Effector memory CD8-positive, alpha-beta T cell (primary cell): ENCODE data around the gene VPS16.
"Not testable (repeated sequence)": the region's sequence is repeated elsewhere in the genome, so short reads cannot be mapped to it uniquely, and the experiment has no call there.

ENCODE experiments used
- ATAC-seq: fragments of 150-1000 bp; cut with Tn5 transposase; replicated peaks from 2 replicates; pipeline ENCODE4 v1.10.0; 2021; ENCODE audit warnings: mild to moderate bottlenecking, moderate library complexity
- DNase-seq, 3 experiments: peaks; one replicate each; pipeline ENCODE4 v3.0.0; 2021
- H3K27ac Mint-ChIP-seq, 2 donors: one replicate each; pipeline ENCODE4 v1.8.0; 2022; ENCODE audit warnings: mild to moderate bottlenecking in 2 of 2, mixed read lengths in 2 of 2, moderate library complexity in 2 of 2
- H3K27me3 Mint-ChIP-seq, 2 donors: one replicate each; pipeline ENCODE4 v1.8.0; 2022; ENCODE audit warnings: mixed read lengths in 2 of 2
- H3K36me3 Mint-ChIP-seq: one replicate; pipeline ENCODE4 v1.8.0; 2022; ENCODE audit warnings: mild to moderate bottlenecking, moderate library complexity, mixed read lengths; ENCODE audit not compliant: insufficient read depth
- H3K4me1 Mint-ChIP-seq, 2 donors: one replicate each; pipeline ENCODE4 v1.8.0; 2022; ENCODE audit warnings: low read depth in 2 of 2, mixed read lengths in 2 of 2
- H3K4me3 Mint-ChIP-seq, 2 donors: one replicate each; pipeline ENCODE4 v1.8.0; 2022; ENCODE audit warnings: mild to moderate bottlenecking in 2 of 2, mixed read lengths in 2 of 2, moderate library complexity in 2 of 2
- H3K9me3 Mint-ChIP-seq, 2 donors: one replicate each; pipeline ENCODE4 v1.8.0; 2022; ENCODE audit warnings: mixed read lengths in 2 of 2

Gene VPS16

GRCh38 chr20:2815242-2815900, 25.2 kb upstream of the VPS16 start:
- Mint-ChIP-seq H3K27ac (no peak overlapping the region), H3K9me3 (no peaks in the 10 kb centered on the region), H3K27me3 (peaks cover 28 to 53% of the 10 kb centered on the region in 2 donors), H3K4me3 (no peak overlapping the region), H3K4me1 (peaks cover 4 to 7% of the 10 kb centered on the region in 2 donors), H3K36me3 (peaks cover 5% of the 10 kb centered on the region)
- DNase-seq (no peak), ATAC-seq (no peak)

GRCh38 chr20:2816030-2816582, 24.4 kb upstream of the VPS16 start, which contains the start of gene TMEM239:
Gene TMEM239 (plus strand): TSS chr20:2816364. CDS start chr20:2816555, 191 bp downstream.
- DNase-seq (no peak), ATAC-seq (no peak)
- no peaks in the 10 kb centered on the region for H3K9me3 Mint-ChIP-seq
- peaks cover 23 to 51% of the 10 kb centered on the region in 2 donors for H3K27me3 Mint-ChIP-seq
- peaks cover 5% of the 10 kb centered on the region for H3K36me3 Mint-ChIP-seq
- no peak within 1 kb of the TSS for H3K27ac Mint-ChIP-seq
- H3K4me1 Mint-ChIP-seq, result peaks cover 4 to 10% of the 10 kb centered on the region in 2 donors
- H3K4me3 Mint-ChIP-seq, result no peak within 1 kb of the TSS

- no peak overlapping the region for H3K27ac Mint-ChIP-seq
- peaks cover 19 to 48% of the 10 kb centered on the region in 2 donors for H3K27me3 Mint-ChIP-seq
- ATAC-seq, result peak; percentile 65
- H3K4me3 Mint-ChIP-seq, result no peak overlapping the region
- no peak for DNase-seq
- H3K9me3 Mint-ChIP-seq, result no peaks in the 10 kb centered on the region
- H3K36me3 Mint-ChIP-seq, result peaks cover 5% of the 10 kb centered on the region
- H3K4me1 Mint-ChIP-seq, result peaks cover 8 to 14% of the 10 kb centered on the region in 2 donors
Measured at GRCh38 chr20:2816583-2817340, 23.8 kb upstream of the VPS16 start.

- ATAC-seq (no peak), DNase-seq (no peak)
- Mint-ChIP-seq H3K36me3 (peaks cover 5% of the 10 kb centered on the region), H3K4me1 (peaks cover 11 to 18% of the 10 kb centered on the region in 2 donors), H3K27me3 (peaks cover 14 to 42% of the 10 kb centered on the region in 2 donors), H3K9me3 (no peaks in the 10 kb centered on the region), H3K4me3 (no peak overlapping the region), H3K27ac (no peak overlapping the region)
Measured at GRCh38 chr20:2817341-2817726, 23.2 kb upstream of the VPS16 start.

- no peaks in the 10 kb centered on the region for H3K9me3 Mint-ChIP-seq
- H3K4me3 Mint-ChIP-seq, result no peak overlapping the region
- peaks cover 10 to 35% of the 10 kb centered on the region in 2 donors for H3K27me3 Mint-ChIP-seq
- ATAC-seq (no peak), DNase-seq (no peak)
- H3K4me1 Mint-ChIP-seq, result peaks cover 11 to 18% of the 10 kb centered on the region in 2 donors
- peaks cover 3% of the 10 kb centered on the region for H3K36me3 Mint-ChIP-seq
- no peak overlapping the region for H3K27ac Mint-ChIP-seq
Measured at GRCh38 chr20:2817891-2818595, 22.5 kb upstream of the VPS16 start.

DNA sequence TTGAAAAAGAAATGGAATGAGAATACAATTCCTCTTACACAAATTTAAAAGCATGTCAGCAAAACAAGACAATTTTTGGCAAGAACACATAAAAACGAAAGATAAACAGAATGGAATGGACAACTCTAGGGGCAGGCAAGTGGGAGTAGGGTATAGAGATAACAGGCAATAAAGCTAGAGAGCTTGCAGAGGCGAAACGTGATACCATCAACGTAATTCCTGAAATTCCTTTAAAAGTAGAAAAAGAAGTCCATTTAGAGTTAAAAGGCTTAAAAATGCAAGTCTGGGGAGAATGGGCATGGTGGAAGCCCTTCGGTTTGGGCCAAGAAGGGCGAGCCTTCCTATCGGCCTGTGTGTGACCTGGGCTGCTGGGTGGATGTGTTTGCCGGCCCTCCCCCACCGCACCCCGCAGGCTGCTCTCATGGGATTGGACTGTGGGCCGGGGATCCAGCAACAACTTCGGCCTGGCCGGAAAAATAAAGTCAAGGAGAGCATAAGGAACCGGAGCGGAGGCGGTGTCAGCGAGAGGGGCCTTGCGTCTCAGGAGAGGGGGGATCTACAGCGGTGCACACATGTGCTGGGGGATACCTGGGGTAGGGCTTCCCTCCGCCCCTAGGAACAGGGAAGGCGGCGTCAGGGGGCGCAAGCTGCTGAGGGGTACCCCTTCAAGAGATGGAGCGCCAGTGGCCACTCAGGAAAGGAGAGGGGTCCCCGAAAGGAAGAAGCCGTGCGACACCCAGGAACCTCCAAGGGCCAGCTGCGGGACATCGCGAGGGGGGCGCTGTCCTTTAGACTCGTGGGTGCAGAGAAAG, 20.3 kb upstream of the VPS16 start:
- H3K4me3 Mint-ChIP-seq, result peak overlapping the region; percentile 20 to 56
- no peaks in the 10 kb centered on the region for H3K9me3 Mint-ChIP-seq
- DNase-seq (no peak), ATAC-seq (no peak)
- H3K27me3 Mint-ChIP-seq, result peaks cover 4 to 20% of the 10 kb centered on the region in 2 donors
- H3K27ac Mint-ChIP-seq, result no peak overlapping the region
- peaks cover 3% of the 10 kb centered on the region for H3K36me3 Mint-ChIP-seq
- H3K4me1 Mint-ChIP-seq, result peaks cover 11 to 18% of the 10 kb centered on the region in 2 donors

GRCh38 chr20:2820896-2821869, 19.4 kb upstream of the VPS16 start:
- peak overlapping the region; percentile 66 to 68 for H3K4me3 Mint-ChIP-seq
- DNase-seq (no peak), ATAC-seq (no peak)
- peaks cover 4 to 14% of the 10 kb centered on the region in 2 donors for H3K27me3 Mint-ChIP-seq
- H3K36me3 Mint-ChIP-seq, result peaks cover 8% of the 10 kb centered on the region
- H3K27ac Mint-ChIP-seq, result peak overlapping the region in 1 of 2 donors; percentile 49
- H3K9me3 Mint-ChIP-seq, result no peaks in the 10 kb centered on the region
- H3K4me1 Mint-ChIP-seq, result peaks cover 18 to 24% of the 10 kb centered on the region in 2 donors

GRCh38 chr20:2822073-2822472, 18.5 kb upstream of the VPS16 start:
- Mint-ChIP-seq H3K27ac (peak overlapping the region in 1 of 2 donors; percentile 49), H3K4me1 (peaks cover 20 to 27% of the 10 kb centered on the region in 2 donors), H3K36me3 (peaks cover 12% of the 10 kb centered on the region), H3K27me3 (peaks cover 6 to 18% of the 10 kb centered on the region in 2 donors), H3K9me3 (no peaks in the 10 kb centered on the region), H3K4me3 (peak overlapping the region; percentile 66 to 68)
- peak; percentile 62 to 66 (median 66) for DNase-seq
- peak; percentile 97 for ATAC-seq

DNA sequence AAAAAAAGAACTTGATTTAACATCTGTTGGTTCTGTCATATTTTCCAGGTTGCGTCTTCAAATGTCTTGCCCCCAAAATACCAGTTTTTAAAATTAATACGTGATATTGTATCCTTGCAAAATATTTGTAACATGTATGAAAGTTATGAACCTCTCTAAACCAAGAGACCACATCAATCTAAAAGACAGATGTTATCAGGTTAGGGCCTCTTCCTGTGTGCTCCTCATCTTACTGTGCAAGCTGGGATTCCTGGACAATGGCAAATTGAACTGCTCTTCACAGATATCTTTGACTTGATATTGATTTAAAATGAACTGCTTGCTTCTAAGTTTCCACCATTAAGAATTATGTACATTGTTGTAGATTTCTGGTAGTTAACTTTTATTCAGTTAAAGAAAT, 14.8 kb upstream of the VPS16 start:
- Mint-ChIP-seq H3K4me3 (peak overlapping the region; percentile 47 to 72), H3K36me3 (peaks cover 9% of the 10 kb centered on the region), H3K4me1 (peaks cover 14 to 23% of the 10 kb centered on the region in 2 donors), H3K9me3 (no peaks in the 10 kb centered on the region), H3K27me3 (peaks cover 17 to 18% of the 10 kb centered on the region in 2 donors), H3K27ac (no peak overlapping the region)
- peak; percentile 31 for ATAC-seq
- DNase-seq, result no peak

GRCh38 chr20:2826655-2827054, 13.9 kb upstream of the VPS16 start:
- no peak for DNase-seq
- H3K36me3 Mint-ChIP-seq, result peaks cover 9% of the 10 kb centered on the region
- no peaks in the 10 kb centered on the region for H3K9me3 Mint-ChIP-seq
- ATAC-seq, result no peak
- H3K27ac Mint-ChIP-seq, result peak overlapping the region in 1 of 2 donors; percentile 52
- peaks cover 11 to 20% of the 10 kb centered on the region in 2 donors for H3K4me1 Mint-ChIP-seq
- H3K27me3 Mint-ChIP-seq, result peaks cover 15 to 17% of the 10 kb centered on the region in 2 donors
- peak overlapping the region in 1 of 2 donors; percentile 47 for H3K4me3 Mint-ChIP-seq

DNA sequence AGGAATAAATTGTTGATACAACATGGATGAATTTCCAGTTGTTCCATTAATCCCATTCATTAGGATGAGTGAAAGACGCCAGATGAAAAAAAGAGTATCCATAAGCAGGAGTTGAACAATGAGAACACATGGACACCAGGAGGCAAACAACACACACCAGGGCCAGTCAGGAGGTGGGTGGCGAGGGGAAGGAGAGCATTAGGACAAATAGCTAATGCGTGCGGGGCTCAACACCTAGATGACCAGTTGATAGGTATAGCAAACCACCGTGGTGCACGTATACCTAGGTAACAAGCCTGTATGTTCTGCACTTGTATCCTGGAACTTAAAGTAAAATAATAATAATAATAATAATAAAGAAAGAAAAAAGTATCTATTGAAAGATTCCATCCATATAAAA, 11.2 kb upstream of the VPS16 start:
- DNase-seq (no peak), ATAC-seq (no peak)
- Mint-ChIP-seq H3K27ac (no peak overlapping the region), H3K36me3 (peaks cover 9% of the 10 kb centered on the region), H3K4me1 (peaks cover 6 to 19% of the 10 kb centered on the region in 2 donors), H3K27me3 (peaks cover 13 to 17% of the 10 kb centered on the region in 2 donors), H3K9me3 (no peaks in the 10 kb centered on the region), H3K4me3 (no peak overlapping the region)

DNA sequence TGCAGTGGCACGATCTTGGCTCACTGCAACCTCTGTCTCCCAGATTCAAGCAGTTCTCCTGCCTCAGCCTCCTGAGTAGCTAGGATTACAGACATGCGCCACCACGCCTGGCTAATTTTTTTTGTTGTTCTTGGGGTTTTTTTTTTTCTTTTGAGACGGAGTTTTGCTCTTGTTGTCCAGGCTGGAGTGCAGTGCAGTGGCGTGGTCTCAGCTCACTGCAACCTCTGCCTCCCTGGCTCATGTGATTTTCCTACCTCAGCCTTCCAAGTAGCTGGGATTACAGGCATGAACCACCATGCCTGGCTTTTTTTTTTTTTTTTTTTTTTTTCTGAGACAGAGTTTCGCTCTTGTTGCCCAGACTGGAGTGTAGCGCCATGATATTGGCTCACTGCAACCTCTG, 9.3 kb upstream of the VPS16 start:
- H3K27ac Mint-ChIP-seq, ATAC-seq, H3K4me3 Mint-ChIP-seq, H3K36me3 Mint-ChIP-seq, DNase-seq, H3K9me3 Mint-ChIP-seq: not testable (repeated sequence)
- Mint-ChIP-seq H3K27me3 (peaks cover 13 to 17% of the 10 kb centered on the region in 2 donors), H3K4me1 (peaks cover 0 to 12% of the 10 kb centered on the region in 2 donors)
